ENCODE data around the gene EEF1B2.

DNA sequence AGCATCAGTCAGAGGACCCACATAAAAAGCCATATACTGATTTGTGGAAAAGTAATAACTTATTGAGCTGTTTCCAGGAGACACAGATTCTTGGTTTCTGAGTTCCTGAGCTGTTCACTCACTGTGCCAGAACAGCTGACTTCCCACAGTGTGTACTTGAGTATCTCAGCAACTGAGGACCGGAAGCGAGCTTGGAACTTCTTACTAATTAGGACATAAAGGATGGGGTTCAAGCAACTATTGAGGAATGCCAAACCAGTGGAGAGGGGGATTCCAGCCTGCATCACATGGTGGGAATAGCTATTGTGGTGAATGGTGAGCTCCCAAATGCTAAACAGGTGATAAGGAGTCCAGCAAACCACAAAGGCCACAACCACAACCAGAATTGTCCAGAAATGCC lies 16.4 kb downstream of the EEF1B2 start:
- TF ChIP-seq, protein P1, sequence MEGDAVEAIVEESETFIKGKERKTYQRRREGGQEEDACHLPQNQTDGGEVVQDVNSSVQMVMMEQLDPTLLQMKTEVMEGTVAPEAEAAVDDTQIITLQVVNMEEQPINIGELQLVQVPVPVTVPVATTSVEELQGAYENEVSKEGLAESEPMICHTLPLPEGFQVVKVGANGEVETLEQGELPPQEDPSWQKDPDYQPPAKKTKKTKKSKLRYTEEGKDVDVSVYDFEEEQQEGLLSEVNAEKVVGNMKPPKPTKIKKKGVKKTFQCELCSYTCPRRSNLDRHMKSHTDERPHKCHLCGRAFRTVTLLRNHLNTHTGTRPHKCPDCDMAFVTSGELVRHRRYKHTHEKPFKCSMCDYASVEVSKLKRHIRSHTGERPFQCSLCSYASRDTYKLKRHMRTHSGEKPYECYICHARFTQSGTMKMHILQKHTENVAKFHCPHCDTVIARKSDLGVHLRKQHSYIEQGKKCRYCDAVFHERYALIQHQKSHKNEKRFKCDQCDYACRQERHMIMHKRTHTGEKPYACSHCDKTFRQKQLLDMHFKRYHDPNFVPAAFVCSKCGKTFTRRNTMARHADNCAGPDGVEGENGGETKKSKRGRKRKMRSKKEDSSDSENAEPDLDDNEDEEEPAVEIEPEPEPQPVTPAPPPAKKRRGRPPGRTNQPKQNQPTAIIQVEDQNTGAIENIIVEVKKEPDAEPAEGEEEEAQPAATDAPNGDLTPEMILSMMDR (IDR thresholded peaks at IDR 0.05; ENCODE audit: low read depth, low read length) = no peak
- no peak for TF ChIP-seq POLR2A (IDR thresholded peaks at IDR 0.05; ENCODE audit: extremely low read depth, insufficient read length)
